Measurements from ENCODE around the gene ZC3H7B. TPM values are rescaled to one million over a fixed set of nuclear protein-coding genes. Genes with fewer than 3 reads are reported as not detected.

Gene ZC3H7B
- total RNA-seq, 1 experiment from 2014 or later: 62.7 TPM

GRCh38 chr22:41338614-41339212 lies 37.4 kb downstream of the ZC3H7B start:
- no peak overlapping the region for H3K4me3 ChIP-seq
- H3K4me2 ChIP-seq: no peak overlapping the region
- no peak overlapping the region for H3K27ac ChIP-seq
- no peaks in the 10 kb centered on the region for H3K9me2 ChIP-seq (ENCODE audit: insufficient read depth)
- H3K36me3 ChIP-seq (ENCODE audit: low read depth): peaks cover 13% of the 10 kb centered on the region; the same call in 1 of the 2 replicates
- ChIA-PET CTCF (no interaction called here), POLR2A (ENCODE audit: unreplicated experiment) (no interaction called here)
- no peaks in the 10 kb centered on the region for H3F3A ChIP-seq (ENCODE audit: insufficient read depth, low read depth)
- peaks cover 7% of the 10 kb centered on the region; the same call in 1 of the 2 replicates for H4K20me1 ChIP-seq (ENCODE audit: insufficient read depth)
- intact Hi-C loops (cut with micrococcal nuclease; ENCODE audit: unreplicated experiment): no loop called here
- H3K27me3 ChIP-seq (ENCODE audit: insufficient read depth, low read depth): no peaks in the 10 kb centered on the region
- BruUV-seq (replicated peaks): no TSS peak
- H3K4me1 ChIP-seq (replicated peaks; ENCODE audit: insufficient read depth): no peaks in the 10 kb centered on the region
- H3K9me3 ChIP-seq (ENCODE audit: insufficient read depth, low read depth): no peaks in the 10 kb centered on the region
- H2AFZ ChIP-seq: no peak overlapping the region
- H3K79me2 ChIP-seq (ENCODE audit: low read depth): no peaks in the 10 kb centered on the region
- DNase-seq: no peak
- TF ChIP-seq CTCF (conservative IDR thresholded peaks at IDR 0.05) (no peak), EZH2 (IDR thresholded peaks at IDR 0.05; ENCODE audit: low read depth) (no peak)

- CTCF ChIA-PET: no interaction called here
- H3K4me2 ChIP-seq: no peak overlapping the region
- no peak for TF ChIP-seq EZH2 (IDR thresholded peaks at IDR 0.05; ENCODE audit: low read depth)
- no peak for TF ChIP-seq CTCF (conservative IDR thresholded peaks at IDR 0.05)
- POLR2A ChIA-PET (ENCODE audit: unreplicated experiment): interaction anchor here (0.6 kb wide), 1 partner anchor 60 kb away, joined by 7 read pairs; no protein-coding TSS in a partner anchor
- DNase-seq: no peak
- no peak overlapping the region for H2AFZ ChIP-seq
- intact Hi-C loops (cut with micrococcal nuclease; ENCODE audit: unreplicated experiment): no loop called here
- H3K9me3 ChIP-seq (ENCODE audit: insufficient read depth, low read depth): no peaks in the 10 kb centered on the region
- H3K27me3 ChIP-seq (ENCODE audit: insufficient read depth, low read depth): no peaks in the 10 kb centered on the region
- no peak overlapping the region for H3K27ac ChIP-seq
- no peaks in the 10 kb centered on the region for H3K4me1 ChIP-seq (replicated peaks; ENCODE audit: insufficient read depth)
- no peaks in the 10 kb centered on the region for H3F3A ChIP-seq (ENCODE audit: insufficient read depth, low read depth)
- no peaks in the 10 kb centered on the region for H3K9me2 ChIP-seq (ENCODE audit: insufficient read depth)
- peaks cover 7% of the 10 kb centered on the region; the same call in 1 of the 2 replicates for H4K20me1 ChIP-seq (ENCODE audit: insufficient read depth)
- H3K79me2 ChIP-seq (ENCODE audit: low read depth): no peaks in the 10 kb centered on the region
- H3K36me3 ChIP-seq (ENCODE audit: low read depth): peaks cover 18% of the 10 kb centered on the region; the same call in 1 of the 2 replicates
- no peak overlapping the region for H3K4me3 ChIP-seq
- BruUV-seq (replicated peaks): no TSS peak
Observed at GRCh38 chr22:41339823-41340222, 38.5 kb downstream of the ZC3H7B start.

- BruUV-seq (replicated peaks): no TSS peak
- no peaks in the 10 kb centered on the region for H3K4me1 ChIP-seq (replicated peaks; ENCODE audit: insufficient read depth)
- H3K9me3 ChIP-seq (ENCODE audit: insufficient read depth, low read depth): no peaks in the 10 kb centered on the region
- H3F3A ChIP-seq (ENCODE audit: insufficient read depth, low read depth): no peaks in the 10 kb centered on the region
- H3K79me2 ChIP-seq (ENCODE audit: low read depth): no peaks in the 10 kb centered on the region
- intact Hi-C loops (cut with micrococcal nuclease; ENCODE audit: unreplicated experiment): no loop called here
- no peak for DNase-seq
- no peaks in the 10 kb centered on the region for H3K27me3 ChIP-seq (ENCODE audit: insufficient read depth, low read depth)
- H3K36me3 ChIP-seq (ENCODE audit: low read depth): peaks cover 18% of the 10 kb centered on the region; the same call in 1 of the 2 replicates
- no peak overlapping the region for H3K4me2 ChIP-seq
- ChIA-PET CTCF (no interaction called here), POLR2A (ENCODE audit: unreplicated experiment) (interaction anchor here (0.6 kb wide), 1 partner anchor 61 kb away, joined by 7 read pairs; no protein-coding TSS in a partner anchor)
- no peaks in the 10 kb centered on the region for H3K9me2 ChIP-seq (ENCODE audit: insufficient read depth)
- no peak for TF ChIP-seq EZH2 (IDR thresholded peaks at IDR 0.05; ENCODE audit: low read depth)
- no peak for TF ChIP-seq CTCF (conservative IDR thresholded peaks at IDR 0.05)
- no peak overlapping the region for H3K4me3 ChIP-seq
- H2AFZ ChIP-seq: no peak overlapping the region
- peaks cover 7% of the 10 kb centered on the region; the same call in 1 of the 2 replicates for H4K20me1 ChIP-seq (ENCODE audit: insufficient read depth)
- H3K27ac ChIP-seq: no peak overlapping the region
Observed at GRCh38 chr22:41340357-41340756, 39.0 kb downstream of the ZC3H7B start.

All from PC-9 (cell line).